Smooth muscle cell of the brain vasculature (primary cell): ENCODE data around the gene NIPBL.
"Not testable (repeated sequence)": the region's sequence is repeated elsewhere in the genome, so short reads cannot be mapped to it uniquely, and the experiment has no call there.

Experiments
- DNase-seq: peaks from one replicate; pipeline ENCODE4 v3.0.0-alpha.2; 2012; ENCODE audit warnings: low read depth, low spot score

NIPBL gene

GRCh38 chr5:37090781-37091180, 214.2 kb downstream of the NIPBL start:
- no peak for DNase-seq

- not testable (repeated sequence) for DNase-seq
Observed at GRCh38 chr5:37093795-37094194, 217.2 kb downstream of the NIPBL start.

DNA sequence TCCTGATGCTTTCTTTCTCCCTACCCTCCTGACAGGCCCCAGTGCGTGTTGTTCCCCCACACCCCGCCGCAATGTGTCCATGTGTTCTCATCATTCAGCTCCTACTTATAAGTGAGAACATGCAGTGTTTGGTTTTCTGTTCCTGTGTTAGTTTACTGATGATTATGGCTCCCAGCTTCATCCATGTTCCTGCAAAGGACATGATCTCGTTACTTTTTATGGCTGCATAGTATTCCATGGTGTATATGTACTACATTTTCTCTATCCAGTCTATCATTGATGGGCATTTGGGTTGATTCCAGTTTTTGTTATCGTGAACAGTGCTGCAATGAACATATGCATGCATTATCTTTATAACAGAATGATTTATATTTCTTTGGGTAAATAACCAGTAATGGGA, 222.7 kb downstream of the NIPBL start:
- not testable (repeated sequence) for DNase-seq

- no peak for DNase-seq
Observed at GRCh38 chr5:37103302-37103701, 226.7 kb downstream of the NIPBL start.

DNA sequence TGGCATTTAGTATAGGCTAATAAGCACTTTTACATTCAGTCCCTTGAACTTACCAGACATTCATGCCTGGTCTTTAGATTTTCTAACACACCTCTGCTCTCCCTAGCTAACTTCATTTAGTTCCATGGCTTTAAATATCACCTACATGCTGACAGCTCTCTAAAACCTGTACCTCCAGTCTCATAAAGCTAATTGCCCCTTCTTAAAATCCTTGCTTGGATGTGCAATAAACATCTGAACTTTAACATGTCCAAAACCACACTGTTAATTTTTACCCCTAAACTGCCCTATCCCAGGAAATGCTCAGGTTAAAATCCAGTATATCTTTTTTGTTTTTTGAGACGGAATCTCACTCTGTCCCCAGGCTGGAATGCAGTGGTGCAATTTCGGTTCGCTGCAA, 232.8 kb downstream of the NIPBL start:
- no peak for DNase-seq

GRCh38 chr5:37110135-37110534, 233.6 kb downstream of the NIPBL start:
- no peak for DNase-seq

- no peak for DNase-seq
Observed at GRCh38 chr5:37111426-37112382, 235.1 kb downstream of the NIPBL start.

DNA sequence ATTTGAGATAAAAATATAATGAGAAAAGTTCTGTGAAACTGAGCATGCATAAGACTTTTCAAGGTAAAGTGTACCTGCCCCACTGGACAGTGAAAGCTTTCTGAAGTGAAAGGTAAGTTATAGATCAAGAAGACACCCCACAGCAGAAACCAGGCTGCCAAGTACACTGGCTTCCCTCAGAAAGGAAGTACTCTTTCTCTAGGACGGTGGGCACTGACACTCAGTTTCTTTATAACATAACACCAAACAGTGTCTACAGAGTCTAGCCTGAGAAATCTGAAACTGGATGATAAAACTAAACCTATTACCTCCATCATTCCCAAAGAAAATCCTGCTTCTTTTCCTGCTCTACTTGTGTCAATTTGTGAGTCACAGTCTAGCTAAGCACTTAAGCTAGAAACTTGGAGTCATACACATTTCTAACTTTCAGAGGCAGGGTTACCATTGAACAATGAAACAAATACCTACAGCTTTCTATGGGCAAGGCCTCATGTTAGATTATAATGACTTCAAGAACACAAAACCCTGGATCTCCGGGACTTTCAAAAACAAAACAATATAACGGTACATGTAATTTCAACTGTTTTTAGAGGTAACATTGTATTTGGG, 235.9 kb downstream of the NIPBL start:
- no peak for DNase-seq
